Measurements from ENCODE around the gene RMC1. TPM values are rescaled to one million over a fixed set of nuclear protein-coding genes. Genes with fewer than 3 reads are reported as not detected.

RMC1 gene
- total RNA-seq, 1 donor from 2014 or later, result 28.9 TPM

DNA sequence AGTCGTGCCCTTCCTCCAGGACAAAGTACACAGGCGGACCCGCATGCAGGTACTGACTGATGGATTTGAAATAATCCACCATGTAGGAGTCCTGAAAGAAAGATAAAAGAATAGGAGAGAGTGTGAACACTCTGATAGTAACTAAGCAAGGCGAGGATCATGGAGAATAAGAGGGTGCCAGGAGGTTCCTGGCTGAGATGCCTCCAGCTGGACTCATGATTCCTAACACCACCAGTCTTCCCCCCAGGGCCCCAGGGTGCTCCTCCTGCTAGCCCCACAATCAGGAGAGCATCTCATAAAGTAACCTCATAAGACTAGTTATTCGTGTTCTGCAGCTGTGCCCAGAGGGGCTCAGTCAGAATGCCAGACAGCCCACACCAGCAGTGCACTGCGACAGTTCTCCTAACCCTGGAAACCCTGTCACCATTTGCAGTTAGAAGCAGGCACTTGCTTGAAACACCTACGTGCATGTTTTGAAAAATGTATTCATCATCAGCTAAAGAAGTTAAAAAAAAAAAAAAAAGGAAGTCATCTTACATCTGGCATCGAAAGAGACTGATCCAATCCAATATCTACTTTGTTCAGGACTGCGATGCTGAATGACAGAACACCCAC is 36.7 kb downstream of the RMC1 start:
- Mint-ChIP-seq H3K4me3 (no peak overlapping the region), H3K36me3 (ENCODE audit: low read depth) (peaks cover 11% of the 10 kb centered on the region), H3K9me3 (no peaks in the 10 kb centered on the region), H3K4me1 (no peaks in the 10 kb centered on the region), H3K27me3 (ENCODE audit: low read depth) (no peaks in the 10 kb centered on the region), H3K27ac (ENCODE audit: unreplicated experiment) (no peak overlapping the region)
- TF ChIP-seq, protein P1, sequence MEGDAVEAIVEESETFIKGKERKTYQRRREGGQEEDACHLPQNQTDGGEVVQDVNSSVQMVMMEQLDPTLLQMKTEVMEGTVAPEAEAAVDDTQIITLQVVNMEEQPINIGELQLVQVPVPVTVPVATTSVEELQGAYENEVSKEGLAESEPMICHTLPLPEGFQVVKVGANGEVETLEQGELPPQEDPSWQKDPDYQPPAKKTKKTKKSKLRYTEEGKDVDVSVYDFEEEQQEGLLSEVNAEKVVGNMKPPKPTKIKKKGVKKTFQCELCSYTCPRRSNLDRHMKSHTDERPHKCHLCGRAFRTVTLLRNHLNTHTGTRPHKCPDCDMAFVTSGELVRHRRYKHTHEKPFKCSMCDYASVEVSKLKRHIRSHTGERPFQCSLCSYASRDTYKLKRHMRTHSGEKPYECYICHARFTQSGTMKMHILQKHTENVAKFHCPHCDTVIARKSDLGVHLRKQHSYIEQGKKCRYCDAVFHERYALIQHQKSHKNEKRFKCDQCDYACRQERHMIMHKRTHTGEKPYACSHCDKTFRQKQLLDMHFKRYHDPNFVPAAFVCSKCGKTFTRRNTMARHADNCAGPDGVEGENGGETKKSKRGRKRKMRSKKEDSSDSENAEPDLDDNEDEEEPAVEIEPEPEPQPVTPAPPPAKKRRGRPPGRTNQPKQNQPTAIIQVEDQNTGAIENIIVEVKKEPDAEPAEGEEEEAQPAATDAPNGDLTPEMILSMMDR (conservative IDR thresholded peaks at IDR 0.05), result no peak
- no peak for DNase-seq (ENCODE audit: low read depth, low spot score)

DNA sequence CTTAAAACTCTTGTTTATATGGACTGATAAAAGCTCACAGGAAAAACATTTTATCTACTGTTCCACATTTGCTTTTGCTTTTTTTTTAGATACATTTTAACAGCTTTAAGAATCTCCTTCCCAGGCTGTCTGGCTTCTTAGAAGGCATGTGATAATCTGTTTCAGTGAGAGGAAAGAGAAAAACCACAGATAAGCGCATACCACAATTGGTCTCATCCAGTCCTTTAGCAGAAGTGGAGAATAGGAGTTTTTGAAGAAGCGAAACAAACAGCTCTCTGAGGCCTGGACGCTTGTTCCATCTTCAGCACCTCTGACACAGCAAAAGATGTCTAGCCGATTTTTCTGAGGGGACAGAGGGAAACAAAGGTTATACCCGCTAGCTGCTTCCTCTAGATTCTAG is 37.6 kb downstream of the RMC1 start:
- Mint-ChIP-seq H3K4me3 (no peak overlapping the region), H3K9me3 (no peaks in the 10 kb centered on the region), H3K27me3 (ENCODE audit: low read depth) (no peaks in the 10 kb centered on the region), H3K27ac (ENCODE audit: unreplicated experiment) (no peak overlapping the region), H3K4me1 (no peaks in the 10 kb centered on the region), H3K36me3 (ENCODE audit: low read depth) (peaks cover 8% of the 10 kb centered on the region)
- DNase-seq (ENCODE audit: low read depth, low spot score), result no peak
- TF ChIP-seq, protein P1 (conservative IDR thresholded peaks at IDR 0.05), result no peak

DNA sequence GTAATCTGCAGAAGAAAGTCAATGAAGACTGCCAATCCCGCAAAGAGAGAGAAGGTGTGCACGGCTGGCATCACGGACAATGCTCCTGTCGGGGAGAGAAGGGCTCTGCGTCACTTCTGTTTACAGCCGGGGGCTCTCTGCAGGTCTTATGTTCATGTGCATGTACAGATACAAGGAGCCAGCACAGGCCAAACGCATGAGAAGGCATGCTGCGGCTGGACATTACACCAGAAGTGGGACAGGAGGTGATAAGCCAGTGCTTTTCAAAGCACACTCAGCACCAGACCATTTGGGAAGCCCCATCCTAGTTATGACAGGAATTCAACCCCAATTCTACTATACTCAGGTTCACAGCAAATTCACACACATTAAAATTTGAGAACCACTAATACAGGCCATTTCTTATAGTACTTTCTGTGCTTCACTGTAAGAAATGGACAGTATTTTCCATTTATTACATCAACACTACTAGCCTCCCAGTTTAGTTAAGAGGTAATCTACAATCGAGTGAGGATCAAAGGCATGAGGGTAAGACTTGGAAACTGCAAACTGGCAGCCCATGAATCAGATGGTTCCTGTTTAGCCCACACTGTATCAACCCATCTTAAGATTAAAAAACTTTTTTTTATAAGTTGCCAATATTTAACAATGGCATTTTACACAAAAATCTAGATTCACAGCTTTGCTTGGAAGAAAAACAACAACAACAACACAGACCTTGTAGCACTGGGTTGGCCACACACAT is 38.2 kb downstream of the RMC1 start:
- Mint-ChIP-seq H3K4me1 (no peaks in the 10 kb centered on the region), H3K9me3 (no peaks in the 10 kb centered on the region), H3K27ac (ENCODE audit: unreplicated experiment) (no peak overlapping the region), H3K4me3 (no peak overlapping the region), H3K36me3 (ENCODE audit: low read depth) (peaks cover 7% of the 10 kb centered on the region), H3K27me3 (ENCODE audit: low read depth) (no peaks in the 10 kb centered on the region)
- TF ChIP-seq, protein P1 (conservative IDR thresholded peaks at IDR 0.05), result no peak
- no peak for DNase-seq (ENCODE audit: low read depth, low spot score)

DNA sequence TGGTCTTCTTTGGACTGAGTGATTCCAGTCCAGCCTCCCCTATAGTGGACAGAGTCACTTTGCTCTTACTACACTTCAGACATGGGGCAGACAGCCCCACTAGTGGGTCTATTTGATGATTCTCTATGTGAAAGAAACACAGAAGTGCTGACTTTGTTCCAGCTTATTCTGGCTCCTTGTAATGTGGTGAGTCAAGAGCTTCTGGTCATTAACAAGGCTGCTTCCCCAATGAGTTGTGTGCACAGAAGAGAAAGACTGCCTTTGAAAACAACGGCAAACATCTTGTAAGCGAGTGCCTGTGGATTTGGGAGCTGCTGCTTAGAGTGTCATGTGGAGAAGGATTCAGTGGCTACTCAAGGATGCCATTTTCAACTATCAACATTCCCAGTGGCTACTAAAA is 39.1 kb downstream of the RMC1 start:
- Mint-ChIP-seq H3K36me3 (ENCODE audit: low read depth) (peaks cover 9% of the 10 kb centered on the region), H3K4me3 (no peak overlapping the region), H3K4me1 (no peaks in the 10 kb centered on the region), H3K9me3 (no peaks in the 10 kb centered on the region), H3K27ac (ENCODE audit: unreplicated experiment) (no peak overlapping the region), H3K27me3 (ENCODE audit: low read depth) (no peaks in the 10 kb centered on the region)
- DNase-seq (ENCODE audit: low read depth, low spot score), result no peak
- TF ChIP-seq, protein P1 (conservative IDR thresholded peaks at IDR 0.05), result no peak

DNA sequence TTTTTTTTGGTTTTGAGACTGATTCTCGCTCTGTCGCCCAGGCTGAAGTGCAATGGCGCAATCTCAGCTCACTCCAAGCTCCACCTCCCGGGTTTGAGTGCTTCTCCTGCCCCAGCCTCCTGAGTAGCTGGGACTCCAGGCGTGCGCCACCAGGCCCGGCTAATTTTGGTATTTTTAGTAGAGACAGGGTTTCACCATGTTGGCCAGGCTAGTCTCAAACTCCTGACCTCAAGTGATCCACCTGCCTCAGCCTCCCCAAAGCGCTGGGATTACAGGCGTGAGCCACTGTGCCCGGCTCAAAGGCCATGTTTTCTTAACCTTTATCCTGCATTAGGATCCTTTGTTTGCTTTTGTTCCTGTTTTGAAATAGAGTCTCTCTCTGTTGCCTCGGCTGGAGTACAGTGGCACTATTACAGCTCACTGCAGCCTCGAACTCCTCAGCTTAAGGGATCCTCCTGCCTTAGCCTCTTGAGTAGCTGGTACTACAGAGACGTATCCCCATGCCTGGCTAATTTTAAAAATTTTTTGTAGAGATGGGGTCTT is 42.0 kb downstream of the RMC1 start:
- Mint-ChIP-seq H3K4me1 (no peaks in the 10 kb centered on the region), H3K9me3 (no peaks in the 10 kb centered on the region), H3K36me3 (ENCODE audit: low read depth) (peaks cover 9% of the 10 kb centered on the region), H3K4me3 (no peak overlapping the region), H3K27me3 (ENCODE audit: low read depth) (no peaks in the 10 kb centered on the region), H3K27ac (ENCODE audit: unreplicated experiment) (no peak overlapping the region)
- TF ChIP-seq, protein P1 (conservative IDR thresholded peaks at IDR 0.05), result no peak
- no peak for DNase-seq (ENCODE audit: low read depth, low spot score)

Data from neural crest cell (in vitro differentiated cells).